IPS-18a (cell line): ENCODE results near the gene ABHD3.
A peak's percentile ranks its signal among the peaks of the same experiment; 100 is the strongest.

Source experiments
- H3K27ac ChIP-seq: one replicate; pipeline ENCODE4 v1.5.1; 2013; ENCODE audit warnings: low read length
- H3K27me3 ChIP-seq: one replicate; pipeline ENCODE4 v1.6.1; 2013; ENCODE audit warnings: mild to moderate bottlenecking, low read length; ENCODE audit not compliant: control insufficient read depth, insufficient read depth
- H3K36me3 ChIP-seq: one replicate; pipeline ENCODE4 v1.6.1; 2013; ENCODE audit warnings: low read depth, low read length; ENCODE audit not compliant: control insufficient read depth
- H3K4me1 ChIP-seq: one replicate; pipeline ENCODE4 v1.6.1; 2013; ENCODE audit warnings: low read depth, low read length; ENCODE audit not compliant: control insufficient read depth
- H3K4me3 ChIP-seq: one replicate; pipeline ENCODE4 v1.5.1; 2013; ENCODE audit warnings: low read length
- H3K9ac ChIP-seq: one replicate; pipeline ENCODE4 v1.6.1; 2013; ENCODE audit warnings: mild to moderate bottlenecking, low read length, moderate library complexity
- H3K9me3 ChIP-seq: one replicate; pipeline ENCODE4 v1.6.1; 2013; ENCODE audit warnings: low read depth, low read length; ENCODE audit not compliant: control insufficient read depth

The ABHD3 gene

GRCh38 chr18:21704603-21705364 lies at the start of gene ABHD3:
Gene ABHD3, minus strand, starts transcription at chr18:21704774. Its CDS starts 109 bp downstream, at chr18:21704665.
- Histone ChIP-seq H3K4me1 (peaks cover 5% of the 10 kb centered on the region), H3K27ac (no peak within 1 kb of the TSS), H3K9me3 (no peaks in the 10 kb centered on the region), H3K36me3 (peaks cover 6% of the 10 kb centered on the region), H3K4me3 (peak within 1 kb of the TSS; percentile 80), H3K27me3 (peaks cover 19% of the 10 kb centered on the region), H3K9ac (peak within 1 kb of the TSS; percentile 50)

GRCh38 chr18:21747764-21748693 lies 43.5 kb upstream of the ABHD3 start:
- Histone ChIP-seq H3K4me3 (no peak overlapping the region), H3K9me3 (no peaks in the 10 kb centered on the region), H3K27ac (no peak overlapping the region), H3K27me3 (no peaks in the 10 kb centered on the region), H3K36me3 (no peaks in the 10 kb centered on the region), H3K9ac (no peak overlapping the region), H3K4me1 (peaks cover 25% of the 10 kb centered on the region)

GRCh38 chr18:21747268-21747667 lies 42.7 kb upstream of the ABHD3 start:
- no peaks in the 10 kb centered on the region for H3K36me3 ChIP-seq
- H3K27ac ChIP-seq: peak overlapping the region; percentile 30
- peaks cover 31% of the 10 kb centered on the region for H3K4me1 ChIP-seq
- no peak overlapping the region for H3K9ac ChIP-seq
- no peak overlapping the region for H3K4me3 ChIP-seq
- H3K27me3 ChIP-seq: no peaks in the 10 kb centered on the region
- no peaks in the 10 kb centered on the region for H3K9me3 ChIP-seq

GRCh38 chr18:21745231-21745630 lies 40.7 kb upstream of the ABHD3 start:
- H3K4me3 ChIP-seq: no peak overlapping the region
- no peak overlapping the region for H3K9ac ChIP-seq
- no peaks in the 10 kb centered on the region for H3K36me3 ChIP-seq
- H3K4me1 ChIP-seq: peaks cover 36% of the 10 kb centered on the region
- H3K27me3 ChIP-seq: no peaks in the 10 kb centered on the region
- H3K27ac ChIP-seq: no peak overlapping the region
- no peaks in the 10 kb centered on the region for H3K9me3 ChIP-seq

GRCh38 chr18:21743166-21743832 lies 38.7 kb upstream of the ABHD3 start:
- H3K27ac ChIP-seq: no peak overlapping the region
- H3K4me3 ChIP-seq: peak overlapping the region; percentile 88
- H3K27me3 ChIP-seq: no peaks in the 10 kb centered on the region
- no peaks in the 10 kb centered on the region for H3K36me3 ChIP-seq
- peaks cover 42% of the 10 kb centered on the region for H3K4me1 ChIP-seq
- no peak overlapping the region for H3K9ac ChIP-seq
- H3K9me3 ChIP-seq: no peaks in the 10 kb centered on the region

- Histone ChIP-seq H3K9ac (peak overlapping the region; percentile 83), H3K4me1 (peaks cover 34% of the 10 kb centered on the region), H3K27ac (no peak overlapping the region)
Measured at GRCh38 chr18:21742315-21742687, 37.7 kb upstream of the ABHD3 start.

GRCh38 chr18:21741562-21742314 lies 37.2 kb upstream of the ABHD3 start:
- Histone ChIP-seq H3K36me3 (no peaks in the 10 kb centered on the region), H3K4me1 (peaks cover 28% of the 10 kb centered on the region), H3K9me3 (no peaks in the 10 kb centered on the region), H3K27me3 (no peaks in the 10 kb centered on the region), H3K4me3 (peak overlapping the region; percentile 88), H3K9ac (peak overlapping the region; percentile 83), H3K27ac (no peak overlapping the region)

More at GRCh38 chr18:21742315-21742687, 37.7 kb upstream of the ABHD3 start:
- H3K4me3 ChIP-seq: peak overlapping the region; percentile 88
- H3K9me3 ChIP-seq: no peaks in the 10 kb centered on the region
- no peaks in the 10 kb centered on the region for H3K27me3 ChIP-seq
- H3K36me3 ChIP-seq: no peaks in the 10 kb centered on the region

GRCh38 chr18:21741312-21741561 lies 36.7 kb upstream of the ABHD3 start:
- Histone ChIP-seq H3K27me3 (no peaks in the 10 kb centered on the region), H3K36me3 (no peaks in the 10 kb centered on the region), H3K27ac (no peak overlapping the region), H3K9me3 (no peaks in the 10 kb centered on the region), H3K9ac (peak overlapping the region; percentile 83), H3K4me1 (peaks cover 23% of the 10 kb centered on the region), H3K4me3 (peak overlapping the region; percentile 88)

- peaks cover 27% of the 10 kb centered on the region for H3K4me1 ChIP-seq
- peak within 1 kb of the TSS; percentile 57 for H3K27ac ChIP-seq
- peak within 1 kb of the TSS; percentile 88 for H3K4me3 ChIP-seq
- H3K36me3 ChIP-seq: no peaks in the 10 kb centered on the region
- H3K9ac ChIP-seq: peak within 1 kb of the TSS; percentile 83
- H3K27me3 ChIP-seq: no peaks in the 10 kb centered on the region
- H3K9me3 ChIP-seq: no peaks in the 10 kb centered on the region
Measured at GRCh38 chr18:21740538-21741311, 36.2 kb upstream of the ABHD3 start, which contains the start of gene MIB1. Gene MIB1, plus strand, starts transcription at chr18:21740792. Its CDS starts 792 bp downstream, at chr18:21741584.

- Histone ChIP-seq H3K36me3 (no peaks in the 10 kb centered on the region), H3K27me3 (no peaks in the 10 kb centered on the region), H3K9ac (no peak overlapping the region), H3K4me3 (peak overlapping the region; percentile 88), H3K27ac (no peak overlapping the region), H3K4me1 (peaks cover 34% of the 10 kb centered on the region), H3K9me3 (no peaks in the 10 kb centered on the region)
Measured at GRCh38 chr18:21739604-21740537, 35.3 kb upstream of the ABHD3 start.
